ENCODE results near the gene UGT1A6. TPM values are rescaled to one million over a fixed set of nuclear protein-coding genes. Genes with fewer than 3 reads are reported as not detected.

The UGT1A6 gene
- total RNA-seq, 1 donor from 2014 or later, result 134 TPM

- peak; percentile 20 for DNase-seq (ENCODE audit: low spot score)
Observed at GRCh38 chr2:233800208-233800607, 107.5 kb downstream of the UGT1A6 start.

GRCh38 chr2:233801357-233802131, 108.9 kb downstream of the UGT1A6 start:
- no peak for DNase-seq (ENCODE audit: low spot score)

GRCh38 chr2:233802132-233802815, 109.6 kb downstream of the UGT1A6 start:
- no peak for DNase-seq (ENCODE audit: low spot score)

- DNase-seq (ENCODE audit: low spot score), result no peak
Observed at GRCh38 chr2:233803292-233803911, 110.7 kb downstream of the UGT1A6 start.

GRCh38 chr2:233803994-233804393, 111.3 kb downstream of the UGT1A6 start:
- peak; percentile 40 for DNase-seq (ENCODE audit: low spot score)

- DNase-seq (ENCODE audit: low spot score), result no peak
Observed at GRCh38 chr2:233807215-233807865, 114.7 kb downstream of the UGT1A6 start.

- peak; percentile 17 for DNase-seq (ENCODE audit: low spot score)
Observed at GRCh38 chr2:233807966-233808935, 115.6 kb downstream of the UGT1A6 start.

GRCh38 chr2:233810385-233810784, 117.7 kb downstream of the UGT1A6 start:
- no peak for DNase-seq (ENCODE audit: low spot score)

GRCh38 chr2:233811087-233811486, 118.4 kb downstream of the UGT1A6 start:
- DNase-seq (ENCODE audit: low spot score), result no peak

GRCh38 chr2:233811732-233812131, 119.0 kb downstream of the UGT1A6 start:
- DNase-seq (ENCODE audit: low spot score), result no peak

GRCh38 chr2:233813236-233814055, 120.8 kb downstream of the UGT1A6 start:
- no peak for DNase-seq (ENCODE audit: low spot score)

GRCh38 chr2:233814056-233814835, 121.6 kb downstream of the UGT1A6 start:
- DNase-seq (ENCODE audit: low spot score), result no peak

- no peak for DNase-seq (ENCODE audit: low spot score)
Observed at GRCh38 chr2:233815861-233816260, 123.2 kb downstream of the UGT1A6 start.

GRCh38 chr2:233816334-233816733, 123.6 kb downstream of the UGT1A6 start:
- no peak for DNase-seq (ENCODE audit: low spot score)

GRCh38 chr2:233816771-233817170, 124.1 kb downstream of the UGT1A6 start:
- no peak for DNase-seq (ENCODE audit: low spot score)

GRCh38 chr2:233817361-233817911, 124.7 kb downstream of the UGT1A6 start:
- DNase-seq (ENCODE audit: low spot score), result no peak

GRCh38 chr2:233817995-233818638, 125.4 kb downstream of the UGT1A6 start:
- DNase-seq (ENCODE audit: low spot score), result no peak

Data from ureter (tissue), 1 donor.